HG03575 (cell line): ENCODE measurements around the gene AKAP6.

ENCODE experiments used
- ATAC-seq: cut with Tn5 transposase; IDR thresholded peaks from one replicate; pipeline ENCODE4 v1.9.1; 2021; ENCODE audit not compliant: unreplicated experiment, insufficient number of reproducible peaks, low FRiP score; ENCODE audit errors: extremely low read depth

AKAP6 gene

DNA sequence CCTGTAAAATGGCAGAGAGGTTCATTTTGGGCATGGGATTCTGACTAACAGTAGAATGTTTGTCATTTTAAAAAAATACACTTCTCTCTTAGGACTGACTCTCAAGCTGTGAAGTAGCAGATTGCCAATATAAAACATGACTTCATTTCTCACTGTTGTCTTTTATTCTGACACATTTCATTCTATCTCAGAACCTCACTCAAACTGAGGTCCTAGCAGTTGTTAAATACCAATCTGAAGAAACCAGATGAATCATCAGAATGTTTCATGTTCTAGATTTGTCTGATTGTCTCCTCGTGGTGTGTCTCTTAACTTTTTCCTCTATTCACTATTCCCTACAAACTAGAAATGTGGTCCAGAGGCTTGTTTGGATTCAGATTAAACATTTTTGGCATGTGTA is 333.1 kb downstream of the AKAP6 start:
- no peak for ATAC-seq

DNA sequence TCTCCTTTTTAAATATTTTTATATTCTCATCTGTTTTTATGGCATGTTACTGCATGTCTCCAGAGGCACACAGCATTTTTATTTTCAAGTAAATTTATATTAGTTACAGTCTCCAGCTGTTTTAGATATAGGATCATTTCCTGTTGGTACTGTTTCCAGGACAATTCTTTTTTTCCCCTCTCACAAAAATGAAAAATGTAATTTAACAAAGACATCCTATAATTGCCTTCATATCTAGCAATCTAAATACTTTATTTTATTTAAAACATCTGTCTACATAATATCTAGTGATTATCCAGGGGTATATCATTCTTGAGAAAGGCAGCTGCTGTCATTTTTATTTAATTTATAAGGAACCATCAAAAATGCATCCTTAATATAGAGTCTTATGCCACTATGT is 337.2 kb downstream of the AKAP6 start:
- no peak for ATAC-seq

DNA sequence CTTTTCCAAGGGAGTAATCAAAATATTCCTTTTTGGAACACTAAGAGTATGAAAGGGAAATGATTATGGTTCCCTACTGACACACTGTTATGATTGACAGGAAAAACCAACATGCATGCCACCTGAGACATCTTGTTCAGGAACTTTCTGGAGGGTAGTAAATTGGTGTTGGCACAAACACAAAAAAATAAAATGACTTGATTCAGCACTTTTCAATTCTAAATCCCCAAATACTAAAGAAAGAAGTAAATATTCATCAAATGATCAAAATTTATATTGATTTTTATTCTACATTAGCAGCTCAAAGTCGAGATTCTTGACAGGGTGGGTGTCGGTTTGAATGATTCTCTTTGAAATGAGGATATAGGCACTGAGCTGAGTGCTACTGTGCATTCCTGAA is 338.2 kb downstream of the AKAP6 start:
- ATAC-seq: no peak

DNA sequence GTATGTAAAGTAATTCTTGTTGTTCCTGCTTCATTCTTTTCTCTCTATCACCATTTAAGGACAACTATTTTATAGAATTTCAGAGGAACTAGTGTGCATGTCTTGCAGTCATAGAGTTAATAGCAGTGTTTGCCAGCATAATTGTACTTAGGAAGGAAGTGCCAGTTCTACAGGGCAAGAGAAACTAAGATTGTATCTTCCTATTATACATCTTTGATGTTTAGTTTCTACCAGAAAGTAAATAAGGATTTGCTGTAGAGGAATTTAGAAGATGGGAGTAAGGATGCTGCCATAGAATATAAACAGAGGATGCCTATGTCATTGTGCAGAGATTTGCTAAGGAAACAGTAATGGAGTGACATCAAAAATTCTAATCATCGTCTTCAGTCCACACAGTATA is 338.7 kb downstream of the AKAP6 start:
- ATAC-seq: no peak

DNA sequence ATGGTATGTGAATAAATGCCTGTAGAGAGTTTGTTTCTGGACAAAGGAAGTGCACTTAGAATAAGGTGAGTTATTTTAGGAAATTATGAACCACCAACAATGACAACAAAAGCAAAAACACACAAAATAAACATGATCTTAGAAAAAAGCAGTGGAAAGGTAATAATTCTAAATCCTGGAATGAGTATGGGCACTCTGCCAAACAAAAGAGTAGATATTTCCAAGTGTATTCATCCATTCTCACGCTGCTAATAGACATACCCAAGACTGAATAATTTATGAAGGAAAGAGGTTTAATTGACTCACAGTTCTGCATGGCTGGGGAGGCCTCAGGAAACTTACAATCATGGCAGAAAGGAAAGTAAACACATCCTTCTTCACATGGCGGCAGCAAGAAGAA is 340.3 kb downstream of the AKAP6 start:
- ATAC-seq: no peak

DNA sequence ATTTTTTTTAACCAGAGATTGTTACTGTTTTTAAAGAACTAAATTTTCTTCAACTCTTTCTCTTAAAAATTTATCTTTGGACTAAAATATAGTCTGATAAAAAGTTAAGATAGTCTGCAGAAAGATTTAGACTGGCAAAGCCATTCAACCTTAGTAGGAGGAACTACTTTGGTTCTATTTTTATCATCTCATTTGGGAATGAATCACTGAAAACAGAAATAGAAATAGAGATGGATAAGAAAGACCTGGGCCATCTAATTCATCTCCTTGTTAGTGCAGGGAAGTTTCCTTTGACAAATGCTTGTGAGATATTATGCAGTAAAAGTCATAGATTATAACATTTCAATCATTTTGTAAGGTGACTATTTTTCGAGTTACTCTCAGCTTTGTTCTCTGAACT is 346.3 kb downstream of the AKAP6 start:
- ATAC-seq: no peak

DNA sequence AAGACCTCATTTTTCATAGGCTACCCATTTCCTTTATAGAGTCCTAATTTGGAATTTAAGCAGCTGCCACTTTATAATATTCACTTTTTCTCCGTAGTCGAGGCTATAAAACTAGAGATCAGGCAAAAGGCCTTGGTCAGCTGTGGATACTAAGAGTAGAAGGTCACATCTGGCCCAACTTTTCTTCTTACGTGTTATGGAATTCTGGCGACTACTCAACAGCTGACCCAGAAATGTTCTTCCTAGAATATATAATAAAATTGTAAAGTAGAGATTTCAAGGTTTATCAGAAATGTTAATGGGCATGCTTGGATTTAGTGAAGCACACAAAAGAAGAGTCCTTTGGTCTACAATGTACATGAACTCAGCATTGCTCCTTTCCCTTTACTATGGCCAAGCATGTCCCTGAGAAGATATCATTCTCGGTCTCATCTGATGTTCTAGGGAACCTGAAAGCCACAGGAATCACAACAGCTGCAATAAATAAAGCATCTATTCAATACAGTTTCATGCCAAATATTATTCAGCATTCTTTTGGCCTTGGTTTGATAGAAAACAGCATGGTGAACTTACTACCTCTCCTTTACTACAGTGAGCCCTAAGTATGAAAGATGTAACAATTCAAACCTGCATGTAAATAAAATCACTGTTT is 348.2 kb downstream of the AKAP6 start:
- no peak for ATAC-seq

DNA sequence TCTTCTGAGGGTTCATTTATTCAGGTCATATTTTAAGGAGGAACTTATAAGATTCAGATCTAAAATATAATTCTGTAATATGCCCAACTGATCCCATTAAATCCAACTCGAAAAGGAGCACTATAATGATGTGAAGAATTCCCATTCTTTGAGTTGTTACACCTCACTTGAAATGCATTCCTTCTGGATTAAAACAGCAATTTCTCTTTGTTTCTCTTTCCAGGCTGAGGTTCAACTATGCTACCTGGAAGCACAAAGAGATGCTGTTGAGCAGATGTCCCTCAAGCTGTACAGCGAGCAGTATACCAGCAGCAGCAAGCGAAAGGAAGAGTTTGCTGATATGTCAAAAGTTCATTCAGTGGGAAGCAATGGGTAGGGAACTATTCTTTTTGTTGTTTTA is 349.0 kb downstream of the AKAP6 start:
- ATAC-seq: no peak

DNA sequence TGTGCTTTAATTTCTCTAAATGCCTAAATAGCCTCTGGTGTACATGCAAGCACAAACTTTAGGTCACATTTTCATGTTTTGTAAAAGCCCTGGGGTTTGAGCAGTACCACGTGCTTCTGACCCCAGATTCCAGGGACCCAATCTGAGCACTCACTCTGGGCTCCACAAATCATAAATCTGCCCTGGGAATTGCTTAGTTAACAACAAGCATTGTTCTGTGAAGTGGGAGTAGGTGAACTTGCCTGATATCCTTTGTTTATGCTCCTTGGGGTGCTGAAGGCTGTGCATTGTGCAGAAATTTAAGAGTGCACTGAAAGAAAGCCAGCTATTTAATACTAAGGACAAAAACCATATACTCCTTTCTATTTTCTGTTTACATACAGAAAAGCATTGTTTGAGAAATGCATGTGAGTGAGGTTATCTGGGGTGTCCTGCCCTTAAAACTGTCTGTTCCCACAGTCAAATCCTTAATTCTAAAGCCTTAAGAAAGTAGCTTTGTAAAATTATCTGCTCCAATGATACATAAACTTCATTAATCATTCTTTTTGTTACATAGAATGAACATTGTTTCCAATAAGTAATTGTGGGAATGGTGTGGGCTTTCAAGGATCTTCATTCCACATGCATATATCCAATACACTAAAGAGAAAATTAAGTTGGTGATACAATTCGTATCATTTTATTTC is 351.0 kb downstream of the AKAP6 start:
- no peak for ATAC-seq

DNA sequence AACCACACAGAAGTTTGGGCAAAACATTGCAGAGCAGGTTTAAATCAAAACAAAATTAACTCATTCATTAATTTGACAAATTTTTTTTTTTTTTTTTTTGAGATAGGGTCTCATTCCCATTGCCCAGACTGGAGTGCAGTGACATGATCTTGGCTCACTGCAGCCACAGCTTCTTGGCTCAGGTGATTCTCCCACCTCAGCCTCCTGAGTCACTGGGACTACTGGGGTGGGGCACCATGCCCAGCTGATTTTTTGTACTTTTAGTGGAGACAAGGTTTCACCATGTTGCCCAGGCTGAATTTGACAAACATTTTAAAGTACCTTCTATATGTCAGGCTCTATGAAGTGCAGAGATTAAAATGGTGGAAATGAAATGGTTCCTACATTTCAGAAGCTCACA is 352.5 kb downstream of the AKAP6 start:
- no peak for ATAC-seq

DNA sequence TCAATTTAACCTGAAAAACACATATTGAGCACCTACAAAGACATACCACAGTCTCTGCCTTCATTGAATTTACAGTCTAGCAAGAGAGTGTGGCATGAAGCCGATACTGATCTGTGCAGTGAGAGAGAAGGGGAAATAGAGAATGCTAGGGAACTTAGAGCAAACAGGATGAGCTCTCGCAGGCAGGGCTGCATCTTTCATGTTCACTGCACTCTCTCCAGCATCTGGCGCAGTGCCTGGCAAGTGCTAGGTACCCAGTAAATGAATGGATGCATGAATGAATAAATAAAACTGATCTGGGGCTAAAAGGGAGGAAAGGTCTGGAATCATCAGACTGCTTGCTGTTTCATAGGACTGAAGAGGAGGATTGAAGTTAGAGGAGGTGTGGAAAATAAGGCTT is 353.1 kb downstream of the AKAP6 start:
- ATAC-seq: no peak

DNA sequence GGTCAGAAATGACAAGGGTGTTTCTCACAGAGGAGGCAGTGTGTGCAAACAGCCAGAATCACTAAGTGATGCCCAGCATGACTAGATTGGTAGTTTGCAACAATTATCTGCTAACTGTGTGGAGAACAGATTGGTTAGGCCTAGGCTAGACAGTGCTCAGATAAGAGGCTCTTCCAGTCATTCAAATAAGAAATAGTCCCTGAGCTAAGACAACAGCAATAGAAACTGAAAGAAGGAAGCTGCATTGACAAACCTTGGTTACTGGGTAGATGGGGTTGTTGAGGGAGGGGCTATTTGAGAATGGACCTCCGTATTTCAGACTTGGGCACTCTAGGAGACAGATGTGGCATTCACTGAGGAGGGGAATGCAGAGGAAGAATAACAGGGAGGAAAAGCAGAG is 354.6 kb downstream of the AKAP6 start:
- no peak for ATAC-seq

DNA sequence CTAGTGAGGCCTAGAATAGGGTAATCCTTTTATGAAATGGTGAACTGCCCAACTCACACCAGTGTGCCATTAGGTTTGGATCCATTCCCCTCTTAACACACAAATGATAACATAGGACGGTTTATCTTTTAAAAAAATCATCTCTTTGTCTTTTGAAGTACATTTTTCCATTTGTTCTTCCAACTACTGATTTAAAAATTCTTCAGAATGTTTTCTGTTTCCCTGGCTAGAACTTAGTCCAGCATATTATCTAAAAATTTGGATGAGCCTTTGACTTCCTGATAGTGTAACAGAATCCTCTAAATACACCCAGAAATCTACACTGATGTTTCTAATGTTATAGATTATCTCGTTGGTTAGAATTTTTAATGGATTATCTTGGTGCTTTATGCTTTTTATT is 359.8 kb downstream of the AKAP6 start:
- no peak for ATAC-seq

DNA sequence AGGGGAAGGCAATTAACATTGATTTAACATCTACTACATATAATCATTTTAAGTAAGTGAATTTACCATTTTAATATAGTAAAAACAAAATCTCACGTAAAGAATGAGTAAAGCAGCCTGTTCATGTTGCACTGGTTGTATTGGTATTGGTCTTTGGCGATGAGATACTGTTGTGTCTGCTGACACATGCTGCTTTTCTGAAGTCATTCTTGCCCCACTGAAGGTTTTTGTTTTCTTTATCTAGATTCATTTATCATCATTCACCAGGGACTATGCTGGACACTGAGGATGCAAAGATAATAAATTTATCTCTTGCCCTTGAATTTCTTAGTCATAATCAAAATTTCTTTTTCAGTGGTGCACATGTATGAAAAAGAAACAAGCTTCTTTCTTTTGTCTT is 363.3 kb downstream of the AKAP6 start:
- ATAC-seq: no peak

DNA sequence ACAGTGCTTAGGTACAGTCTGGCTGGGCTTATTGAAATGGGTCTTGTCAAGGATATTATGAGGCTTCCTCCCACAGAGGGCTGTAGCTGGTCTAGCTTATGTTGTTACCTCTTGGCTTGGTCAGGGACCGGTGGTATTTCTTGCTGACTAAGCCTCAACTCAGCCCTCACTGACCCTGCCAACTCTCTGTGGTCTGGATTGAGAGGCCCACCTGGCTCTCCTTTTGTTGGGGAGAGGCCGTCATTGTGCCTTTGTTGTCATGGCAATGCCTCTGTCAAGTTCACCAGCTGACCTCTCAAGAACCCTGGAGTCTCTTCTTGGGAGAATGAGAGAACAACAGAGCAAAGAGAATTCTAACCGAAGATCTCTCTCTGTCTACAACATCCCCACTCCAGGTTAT is 364.0 kb downstream of the AKAP6 start:
- ATAC-seq: no peak

DNA sequence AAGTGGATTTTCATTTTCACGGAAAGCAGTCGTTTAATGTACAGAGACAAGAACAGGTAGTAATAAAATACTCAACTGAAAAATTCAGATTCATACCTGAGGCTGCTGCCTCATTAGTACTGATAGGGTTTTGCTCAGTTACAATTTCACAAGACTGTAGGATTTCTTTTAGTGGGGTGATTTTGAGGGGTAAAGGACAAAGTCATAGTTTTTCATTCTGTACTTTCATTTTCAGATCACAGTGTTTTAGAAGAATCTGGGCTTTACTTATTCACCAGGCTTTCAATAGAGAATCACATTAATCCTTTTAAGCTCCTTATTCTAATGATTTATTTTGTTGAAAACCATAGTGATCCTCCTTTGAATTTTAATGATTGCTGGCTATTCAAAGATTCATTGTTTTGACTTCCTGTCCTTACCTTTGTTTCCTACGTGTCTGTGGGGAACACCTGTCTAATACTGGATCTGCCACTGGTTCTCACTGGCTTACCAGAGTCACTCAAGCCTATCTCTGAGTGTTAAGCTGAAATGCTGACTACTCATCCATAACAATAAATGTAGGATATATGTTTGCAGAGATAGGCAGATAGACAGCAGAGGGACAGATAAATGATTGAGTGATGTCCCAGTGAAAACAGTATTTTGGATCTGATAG is 365.8 kb downstream of the AKAP6 start:
- no peak for ATAC-seq

DNA sequence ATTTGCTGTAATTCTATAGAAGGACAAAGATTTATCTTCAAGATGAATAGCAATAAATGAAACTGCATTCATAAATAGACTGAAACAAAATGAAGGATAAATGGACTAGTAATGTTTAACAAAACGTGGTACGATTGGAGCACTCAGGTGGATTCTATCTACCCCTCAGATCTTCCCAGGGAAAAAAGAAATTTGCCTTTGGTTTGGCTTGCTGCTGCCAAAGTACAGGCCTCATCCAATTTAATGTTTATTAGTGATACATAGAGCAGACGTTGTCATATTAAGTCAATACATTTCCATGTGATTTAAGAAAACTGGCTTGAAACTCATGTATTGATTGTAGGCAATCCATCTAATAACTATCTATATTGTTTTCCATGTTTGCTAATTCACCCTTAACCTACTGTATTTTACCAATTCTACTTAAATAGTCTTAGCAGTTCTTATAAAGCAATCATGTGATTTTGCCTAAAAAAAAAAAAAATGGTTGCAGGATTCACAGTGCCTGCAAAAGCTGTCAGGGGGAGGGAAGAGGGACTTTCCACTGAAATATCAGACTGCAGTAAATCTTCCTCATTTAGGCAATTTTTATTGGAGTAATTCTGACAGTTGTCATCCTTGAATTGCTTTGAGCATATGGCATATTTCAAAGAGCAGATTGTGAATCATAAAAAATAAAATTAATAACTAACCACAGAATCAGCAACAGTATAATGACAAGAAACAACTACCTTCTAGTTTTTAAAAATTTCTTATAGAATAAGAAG is 367.4 kb downstream of the AKAP6 start:
- ATAC-seq: no peak

DNA sequence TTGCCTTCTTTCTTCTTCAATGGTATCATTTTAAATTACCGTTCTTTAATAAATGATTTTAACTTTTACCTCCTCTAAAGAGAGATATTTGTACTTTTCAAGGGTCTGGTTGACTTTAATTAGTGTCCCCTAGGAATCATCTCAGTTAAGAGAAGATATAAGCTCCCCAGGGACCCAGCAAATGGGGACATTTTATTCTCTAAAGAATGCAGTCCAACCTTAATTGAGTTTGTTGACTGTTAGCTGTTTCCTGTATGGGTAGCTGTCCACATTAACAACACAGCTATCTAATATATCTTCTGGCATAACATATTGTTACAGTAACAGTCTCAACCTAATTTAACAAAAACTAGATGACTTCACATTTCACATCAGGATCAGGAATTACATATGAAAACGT is 368.0 kb downstream of the AKAP6 start:
- ATAC-seq: no peak

DNA sequence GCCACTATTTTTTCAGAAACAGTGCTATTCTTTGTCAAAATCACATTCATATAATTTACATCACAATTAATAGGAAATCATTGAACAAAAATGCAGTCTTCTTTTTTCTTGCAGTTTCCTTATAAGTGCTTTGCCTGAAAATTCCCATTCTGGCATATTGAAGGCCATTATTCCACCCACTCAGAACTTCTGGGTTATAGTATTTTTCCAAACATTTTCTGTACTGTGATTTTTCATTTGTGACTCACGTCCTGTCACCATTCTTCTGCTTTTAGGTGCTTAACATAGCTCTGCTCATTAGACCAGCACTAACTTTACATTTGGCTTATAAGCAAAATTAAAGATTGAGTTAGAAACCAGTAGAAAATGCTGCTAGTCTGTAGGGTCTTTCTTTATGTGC is 368.6 kb downstream of the AKAP6 start:
- ATAC-seq: no peak

DNA sequence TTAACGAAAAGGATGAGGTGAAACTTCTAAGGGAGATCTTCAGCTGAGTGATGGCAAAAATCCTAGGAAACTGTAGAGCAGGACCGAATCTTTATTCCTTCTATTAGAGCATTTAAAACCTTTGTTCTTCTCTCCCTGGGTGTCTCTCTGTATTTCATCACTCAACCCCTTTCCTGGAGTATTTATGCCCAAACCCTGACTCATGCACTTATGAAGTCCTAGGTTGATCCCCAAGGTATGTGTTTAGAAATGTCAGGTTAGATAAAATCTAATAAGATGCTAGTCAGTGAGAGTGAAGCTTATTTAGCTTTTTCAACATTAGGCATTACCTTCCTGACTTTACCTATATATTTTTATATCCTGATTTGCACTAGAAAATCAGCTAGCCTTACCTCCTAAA is 369.7 kb downstream of the AKAP6 start:
- ATAC-seq: no peak
